Chondrocyte (in vitro differentiated cells): ENCODE measurements around the gene AGBL4. TPM values are rescaled to one million over a fixed set of nuclear protein-coding genes. Genes with fewer than 3 reads are reported as not detected.

Experiments used
- DNase-seq: peaks from one replicate; pipeline ENCODE4 v3.0.0; 2021; ENCODE audit warnings: mixed read lengths, low spot score
- H3K27ac Mint-ChIP-seq: one replicate; pipeline ENCODE4 v1.8.0; 2021; ENCODE audit warnings: mild to moderate bottlenecking, moderate library complexity, mixed read lengths; ENCODE audit not compliant: unreplicated experiment
- H3K27me3 Mint-ChIP-seq: 2 replicates; pipeline ENCODE4 v1.8.0; 2021; ENCODE audit warnings: low read depth, mixed read lengths
- H3K36me3 Mint-ChIP-seq: 2 replicates; pipeline ENCODE4 v1.8.0; 2021; ENCODE audit warnings: low read depth, mixed read lengths
- H3K4me1 Mint-ChIP-seq: 2 replicates; pipeline ENCODE4 v1.8.0; 2021; ENCODE audit warnings: low read depth, mild to moderate bottlenecking, mixed read lengths
- H3K4me3 Mint-ChIP-seq: one replicate; pipeline ENCODE4 v1.8.0; 2021; ENCODE audit warnings: mild to moderate bottlenecking, moderate library complexity, mixed read lengths; ENCODE audit not compliant: unreplicated experiment
- H3K9me3 Mint-ChIP-seq: 2 replicates; pipeline ENCODE4 v1.8.0; 2021; ENCODE audit warnings: low read depth, mixed read lengths
- CTCF ChIP-seq: fragments of 200-600 bp; sonication (generic); IDR thresholded peaks from 2 replicates; pipeline ENCODE4 v1.5.0; 2021; ENCODE audit warnings: antibody characterized with exemption, mild to moderate bottlenecking, moderate library complexity
- total RNA-seq: library from RNA; stranded (reverse); gene quantifications from 3 replicates; pipeline ENCODE4 v1.2.1, GENCODE V29; 2021

AGBL4 gene
- total RNA-seq, 1 donor from 2014 or later = not detected

GRCh38 chr1:48495911-48496310, 1527.8 kb downstream of the AGBL4 start:
- H3K4me1 Mint-ChIP-seq = peaks cover 39% of the 10 kb centered on the region
- no peak for DNase-seq
- H3K36me3 Mint-ChIP-seq = no peaks in the 10 kb centered on the region
- H3K9me3 Mint-ChIP-seq = no peaks in the 10 kb centered on the region
- H3K4me3 Mint-ChIP-seq = no peak overlapping the region
- H3K27ac Mint-ChIP-seq = no peak overlapping the region
- TF ChIP-seq CTCF = no peak
- peaks cover 2% of the 10 kb centered on the region for H3K27me3 Mint-ChIP-seq

- no peak overlapping the region for H3K4me3 Mint-ChIP-seq
- H3K36me3 Mint-ChIP-seq = no peaks in the 10 kb centered on the region
- no peak overlapping the region for H3K27ac Mint-ChIP-seq
- TF ChIP-seq CTCF = no peak
- H3K9me3 Mint-ChIP-seq = no peaks in the 10 kb centered on the region
- H3K4me1 Mint-ChIP-seq = peaks cover 39% of the 10 kb centered on the region
- no peak for DNase-seq
- H3K27me3 Mint-ChIP-seq = peaks cover 7% of the 10 kb centered on the region
Measured at GRCh38 chr1:48495166-48495565, 1528.6 kb downstream of the AGBL4 start.

GRCh38 chr1:48493970-48494769, 1529.6 kb downstream of the AGBL4 start:
- TF ChIP-seq CTCF = no peak
- peaks cover 7% of the 10 kb centered on the region for H3K27me3 Mint-ChIP-seq
- peaks cover 39% of the 10 kb centered on the region for H3K4me1 Mint-ChIP-seq
- no peaks in the 10 kb centered on the region for H3K36me3 Mint-ChIP-seq
- H3K4me3 Mint-ChIP-seq = no peak overlapping the region
- peak overlapping the region; percentile 88 for H3K27ac Mint-ChIP-seq
- no peaks in the 10 kb centered on the region for H3K9me3 Mint-ChIP-seq
- DNase-seq = no peak

GRCh38 chr1:48493041-48493440, 1530.7 kb downstream of the AGBL4 start:
- Mint-ChIP-seq H3K36me3 (no peaks in the 10 kb centered on the region), H3K4me1 (peaks cover 34% of the 10 kb centered on the region), H3K4me3 (no peak overlapping the region), H3K27ac (no peak overlapping the region), H3K9me3 (no peaks in the 10 kb centered on the region), H3K27me3 (peaks cover 6% of the 10 kb centered on the region)
- no peak for TF ChIP-seq CTCF
- DNase-seq = no peak

GRCh38 chr1:48492392-48492791, 1531.4 kb downstream of the AGBL4 start:
- Mint-ChIP-seq H3K4me1 (peaks cover 34% of the 10 kb centered on the region), H3K36me3 (no peaks in the 10 kb centered on the region), H3K27me3 (peaks cover 6% of the 10 kb centered on the region), H3K4me3 (no peak overlapping the region), H3K27ac (no peak overlapping the region), H3K9me3 (no peaks in the 10 kb centered on the region)
- TF ChIP-seq CTCF = no peak
- DNase-seq = no peak
